ENCODE data around the gene STARD13. TPM values are rescaled to one million over a fixed set of nuclear protein-coding genes. Genes with fewer than 3 reads are reported as not detected.

STARD13 gene
- total and polyA plus RNA-seq, 4 donors, result 14.2 to 51.4 (median 22.2) TPM

GRCh38 chr13:33280279-33280905 lies 5.2 kb downstream of the STARD13 start:
- H3K27ac ChIP-seq (ENCODE audit: low read depth, low read length), result peak overlapping the region; percentile 98
- no peaks in the 10 kb centered on the region for H3K27me3 ChIP-seq (ENCODE audit: control insufficient read depth, insufficient read depth, low read length)
- DNase-seq (ENCODE audit: low read depth in 4 of 6, low spot score in 6 of 6), result no peak
- no CpG with 5 or more reads among the region's 3 CpGs for WGBS (ENCODE audit: insufficient coverage)
- no peaks in the 10 kb centered on the region for H3K9me3 ChIP-seq (ENCODE audit: control insufficient read depth, insufficient read depth, low read length)
- H3K4me1 ChIP-seq (ENCODE audit: control insufficient read depth, insufficient read depth, low read length), result no peaks in the 10 kb centered on the region
- H3K4me3 ChIP-seq (ENCODE audit: low read depth, low read length), result no peak overlapping the region
- H3K36me3 ChIP-seq (ENCODE audit: control insufficient read depth, insufficient read depth, low read length), result no peaks in the 10 kb centered on the region

- DNase-seq (ENCODE audit: low read depth in 4 of 6, low spot score in 6 of 6), result no peak
- H3K9me3 ChIP-seq (ENCODE audit: control insufficient read depth, insufficient read depth, low read length), result no peaks in the 10 kb centered on the region
- peak overlapping the region; percentile 98 for H3K27ac ChIP-seq (ENCODE audit: low read depth, low read length)
- no peaks in the 10 kb centered on the region for H3K36me3 ChIP-seq (ENCODE audit: control insufficient read depth, insufficient read depth, low read length)
- H3K4me1 ChIP-seq (ENCODE audit: control insufficient read depth, insufficient read depth, low read length), result no peaks in the 10 kb centered on the region
- no peaks in the 10 kb centered on the region for H3K27me3 ChIP-seq (ENCODE audit: control insufficient read depth, insufficient read depth, low read length)
- WGBS (ENCODE audit: insufficient coverage), result 0% methylated on average over 1 of the region's 2 CpGs
- no peak overlapping the region for H3K4me3 ChIP-seq (ENCODE audit: low read depth, low read length)
These were observed 5.9 kb downstream of the STARD13 start for GRCh38 chr13:33279414-33280278.

- no peaks in the 10 kb centered on the region for H3K4me1 ChIP-seq (ENCODE audit: control insufficient read depth, insufficient read depth, low read length)
- no peaks in the 10 kb centered on the region for H3K9me3 ChIP-seq (ENCODE audit: control insufficient read depth, insufficient read depth, low read length)
- no peaks in the 10 kb centered on the region for H3K36me3 ChIP-seq (ENCODE audit: control insufficient read depth, insufficient read depth, low read length)
- H3K27ac ChIP-seq (ENCODE audit: low read depth, low read length), result peak overlapping the region; percentile 1
- WGBS (ENCODE audit: insufficient coverage), result no CpG with 5 or more reads among the region's 1 CpG
- DNase-seq (ENCODE audit: low read depth in 4 of 6, low spot score in 6 of 6), result no peak
- H3K27me3 ChIP-seq (ENCODE audit: control insufficient read depth, insufficient read depth, low read length), result no peaks in the 10 kb centered on the region
- H3K4me3 ChIP-seq (ENCODE audit: low read depth, low read length), result no peak overlapping the region
These were observed 6.6 kb downstream of the STARD13 start for GRCh38 chr13:33278913-33279312.

- H3K27ac ChIP-seq (ENCODE audit: low read depth, low read length), result no peak overlapping the region
- no CpG with 5 or more reads among the region's 1 CpG for WGBS (ENCODE audit: insufficient coverage)
- H3K9me3 ChIP-seq (ENCODE audit: control insufficient read depth, insufficient read depth, low read length), result no peaks in the 10 kb centered on the region
These were observed 7.6 kb downstream of the STARD13 start for GRCh38 chr13:33277946-33278345.

GRCh38 chr13:33277037-33277740 lies 8.4 kb downstream of the STARD13 start:
- Histone ChIP-seq H3K27ac (ENCODE audit: low read depth, low read length) (no peak overlapping the region), H3K4me1 (ENCODE audit: control insufficient read depth, insufficient read depth, low read length) (no peaks in the 10 kb centered on the region), H3K36me3 (ENCODE audit: control insufficient read depth, insufficient read depth, low read length) (no peaks in the 10 kb centered on the region), H3K4me3 (ENCODE audit: low read depth, low read length) (no peak overlapping the region), H3K9me3 (ENCODE audit: control insufficient read depth, insufficient read depth, low read length) (no peaks in the 10 kb centered on the region), H3K27me3 (ENCODE audit: control insufficient read depth, insufficient read depth, low read length) (no peaks in the 10 kb centered on the region)
- WGBS (ENCODE audit: insufficient coverage), result 88% methylated on average over 1 of the region's 4 CpGs
- peak in 1 of 6 donors; percentile 32 for DNase-seq (ENCODE audit: low read depth in 4 of 6, low spot score in 6 of 6)

More at GRCh38 chr13:33277946-33278345, 7.6 kb downstream of the STARD13 start:
- Histone ChIP-seq H3K4me1 (ENCODE audit: control insufficient read depth, insufficient read depth, low read length) (no peaks in the 10 kb centered on the region), H3K4me3 (ENCODE audit: low read depth, low read length) (no peak overlapping the region), H3K36me3 (ENCODE audit: control insufficient read depth, insufficient read depth, low read length) (no peaks in the 10 kb centered on the region), H3K27me3 (ENCODE audit: control insufficient read depth, insufficient read depth, low read length) (no peaks in the 10 kb centered on the region)
- DNase-seq (ENCODE audit: low read depth in 4 of 6, low spot score in 6 of 6), result no peak

GRCh38 chr13:33276570-33276969 lies 9.0 kb downstream of the STARD13 start:
- H3K4me3 ChIP-seq (ENCODE audit: low read depth, low read length), result no peak overlapping the region
- H3K4me1 ChIP-seq (ENCODE audit: control insufficient read depth, insufficient read depth, low read length), result peaks cover 3% of the 10 kb centered on the region
- H3K27ac ChIP-seq (ENCODE audit: low read depth, low read length), result no peak overlapping the region
- H3K9me3 ChIP-seq (ENCODE audit: control insufficient read depth, insufficient read depth, low read length), result no peaks in the 10 kb centered on the region
- peak in 1 of 6 donors; percentile 73 for DNase-seq (ENCODE audit: low read depth in 4 of 6, low spot score in 6 of 6)
- no peaks in the 10 kb centered on the region for H3K27me3 ChIP-seq (ENCODE audit: control insufficient read depth, insufficient read depth, low read length)
- no peaks in the 10 kb centered on the region for H3K36me3 ChIP-seq (ENCODE audit: control insufficient read depth, insufficient read depth, low read length)
- WGBS (ENCODE audit: insufficient coverage), result no CpG with 5 or more reads among the region's 3 CpGs

- Histone ChIP-seq H3K27ac (ENCODE audit: low read depth, low read length) (peak overlapping the region; percentile 29), H3K36me3 (ENCODE audit: control insufficient read depth, insufficient read depth, low read length) (no peaks in the 10 kb centered on the region), H3K4me1 (ENCODE audit: control insufficient read depth, insufficient read depth, low read length) (peaks cover 8% of the 10 kb centered on the region), H3K9me3 (ENCODE audit: control insufficient read depth, insufficient read depth, low read length) (no peaks in the 10 kb centered on the region), H3K27me3 (ENCODE audit: control insufficient read depth, insufficient read depth, low read length) (no peaks in the 10 kb centered on the region), H3K4me3 (ENCODE audit: low read depth, low read length) (no peak overlapping the region)
- no peak for DNase-seq (ENCODE audit: low read depth in 4 of 6, low spot score in 6 of 6)
- WGBS (ENCODE audit: insufficient coverage), result 94% methylated on average over 2 of the region's 3 CpGs
These were observed 9.6 kb downstream of the STARD13 start for GRCh38 chr13:33275916-33276315.

GRCh38 chr13:33274264-33274663 lies 11.3 kb downstream of the STARD13 start:
- Histone ChIP-seq H3K4me1 (ENCODE audit: control insufficient read depth, insufficient read depth, low read length) (peaks cover 8% of the 10 kb centered on the region), H3K9me3 (ENCODE audit: control insufficient read depth, insufficient read depth, low read length) (no peaks in the 10 kb centered on the region), H3K36me3 (ENCODE audit: control insufficient read depth, insufficient read depth, low read length) (no peaks in the 10 kb centered on the region), H3K4me3 (ENCODE audit: low read depth, low read length) (no peak overlapping the region), H3K27me3 (ENCODE audit: control insufficient read depth, insufficient read depth, low read length) (no peaks in the 10 kb centered on the region), H3K27ac (ENCODE audit: low read depth, low read length) (no peak overlapping the region)
- DNase-seq (ENCODE audit: low read depth in 4 of 6, low spot score in 6 of 6), result no peak
- WGBS (ENCODE audit: insufficient coverage), result no CpG with 5 or more reads among the region's 4 CpGs

- no peaks in the 10 kb centered on the region for H3K36me3 ChIP-seq (ENCODE audit: control insufficient read depth, insufficient read depth, low read length)
- no peaks in the 10 kb centered on the region for H3K9me3 ChIP-seq (ENCODE audit: control insufficient read depth, insufficient read depth, low read length)
- no peaks in the 10 kb centered on the region for H3K27me3 ChIP-seq (ENCODE audit: control insufficient read depth, insufficient read depth, low read length)
- DNase-seq (ENCODE audit: low read depth in 4 of 6, low spot score in 6 of 6), result no peak
- peak overlapping the region; percentile 64 for H3K27ac ChIP-seq (ENCODE audit: low read depth, low read length)
- H3K4me3 ChIP-seq (ENCODE audit: low read depth, low read length), result no peak overlapping the region
- WGBS (ENCODE audit: insufficient coverage), result 52% methylated on average over 3 of the region's 7 CpGs
- H3K4me1 ChIP-seq (ENCODE audit: control insufficient read depth, insufficient read depth, low read length), result peaks cover 8% of the 10 kb centered on the region
These were observed 12.9 kb downstream of the STARD13 start for GRCh38 chr13:33272531-33273124.

Data from spinal cord (tissue), 10 donors.